ENCODE results near the gene DUSP18.
A peak's percentile ranks its signal among the peaks of the same experiment; 100 is the strongest.

DUSP18 gene

DNA sequence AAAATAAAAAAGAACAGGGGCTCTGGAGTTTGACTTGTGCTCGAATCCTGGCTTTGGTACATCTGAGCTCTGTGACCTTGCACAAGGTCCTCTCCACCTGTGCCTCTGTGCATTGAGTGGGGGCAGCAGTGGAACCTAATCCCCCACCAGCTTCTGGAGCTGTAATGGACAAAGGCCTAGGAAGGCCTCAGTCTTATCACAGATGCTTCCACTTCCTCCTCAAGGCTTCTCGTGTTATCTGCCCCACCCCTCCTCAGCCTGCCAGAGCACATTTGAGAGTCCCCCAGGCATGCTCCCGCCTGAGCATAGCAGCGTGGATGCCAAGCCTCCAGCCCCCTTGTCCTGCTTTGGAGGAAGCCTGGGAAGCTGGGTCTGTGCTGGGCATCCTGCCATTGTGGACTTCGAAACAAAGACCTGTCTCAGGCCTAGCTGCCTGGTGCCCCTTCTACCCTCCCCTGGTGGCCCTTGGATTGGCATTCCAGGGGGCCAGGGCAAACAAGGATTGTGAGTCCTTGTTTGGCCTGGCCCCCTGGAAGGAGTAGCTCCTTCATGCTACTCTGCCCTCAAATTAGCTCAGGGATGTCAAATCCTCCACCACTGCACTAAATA lies 17.1 kb downstream of the DUSP18 start:
- Histone ChIP-seq H3K9ac (ENCODE audit: low read depth, low read length) (no peak overlapping the region), H3K36me3 (ENCODE audit: control insufficient read depth, insufficient read depth, low read length) (no peaks in the 10 kb centered on the region), H3K4me1 (ENCODE audit: control insufficient read depth, insufficient read depth, low read length) (no peaks in the 10 kb centered on the region), H3K9me3 (ENCODE audit: control insufficient read depth, insufficient read depth, low read length) (no peaks in the 10 kb centered on the region), H3K27me3 (ENCODE audit: control insufficient read depth, insufficient read depth, low read length) (no peaks in the 10 kb centered on the region), H3K4me3 (ENCODE audit: low read depth, low read length) (no peak overlapping the region)

GRCh38 chr22:30649430-30650007 lies 18.2 kb downstream of the DUSP18 start:
- no peaks in the 10 kb centered on the region for H3K9me3 ChIP-seq (ENCODE audit: control insufficient read depth, insufficient read depth, low read length)
- no peaks in the 10 kb centered on the region for H3K27me3 ChIP-seq (ENCODE audit: control insufficient read depth, insufficient read depth, low read length)
- no peak overlapping the region for H3K9ac ChIP-seq (ENCODE audit: low read depth, low read length)
- no peaks in the 10 kb centered on the region for H3K36me3 ChIP-seq (ENCODE audit: control insufficient read depth, insufficient read depth, low read length)
- no peaks in the 10 kb centered on the region for H3K4me1 ChIP-seq (ENCODE audit: control insufficient read depth, insufficient read depth, low read length)
- H3K4me3 ChIP-seq (ENCODE audit: low read depth, low read length): no peak overlapping the region

DNA sequence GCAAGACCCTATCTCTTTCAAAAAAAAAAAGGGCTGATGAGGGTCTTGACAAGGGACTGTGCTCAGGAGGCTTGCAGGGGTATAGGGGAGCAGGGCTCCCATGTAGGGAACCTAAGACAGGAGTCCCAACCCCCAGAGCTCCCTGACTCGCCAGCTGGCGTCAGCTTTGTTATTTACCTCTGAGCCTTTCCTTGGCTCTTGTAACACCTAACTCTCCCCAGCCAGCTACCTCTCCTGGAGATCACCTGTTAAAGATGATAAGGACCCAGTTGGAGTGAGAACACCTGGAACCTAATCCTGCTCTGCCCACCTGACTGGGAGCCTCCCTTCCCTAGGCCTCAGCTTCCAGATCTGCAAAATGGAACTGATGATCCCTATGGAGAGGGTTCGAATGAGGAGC lies 18.9 kb downstream of the DUSP18 start:
- Histone ChIP-seq H3K36me3 (ENCODE audit: control insufficient read depth, insufficient read depth, low read length) (no peaks in the 10 kb centered on the region), H3K27me3 (ENCODE audit: control insufficient read depth, insufficient read depth, low read length) (no peaks in the 10 kb centered on the region), H3K9me3 (ENCODE audit: control insufficient read depth, insufficient read depth, low read length) (no peaks in the 10 kb centered on the region), H3K4me1 (ENCODE audit: control insufficient read depth, insufficient read depth, low read length) (no peaks in the 10 kb centered on the region), H3K4me3 (ENCODE audit: low read depth, low read length) (no peak overlapping the region), H3K9ac (ENCODE audit: low read depth, low read length) (no peak overlapping the region)

GRCh38 chr22:30647536-30647935 lies 20.1 kb downstream of the DUSP18 start:
- no peaks in the 10 kb centered on the region for H3K36me3 ChIP-seq (ENCODE audit: control insufficient read depth, insufficient read depth, low read length)
- H3K4me3 ChIP-seq (ENCODE audit: low read depth, low read length): no peak overlapping the region
- no peaks in the 10 kb centered on the region for H3K9me3 ChIP-seq (ENCODE audit: control insufficient read depth, insufficient read depth, low read length)
- H3K9ac ChIP-seq (ENCODE audit: low read depth, low read length): no peak overlapping the region
- no peaks in the 10 kb centered on the region for H3K27me3 ChIP-seq (ENCODE audit: control insufficient read depth, insufficient read depth, low read length)
- no peaks in the 10 kb centered on the region for H3K4me1 ChIP-seq (ENCODE audit: control insufficient read depth, insufficient read depth, low read length)

DNA sequence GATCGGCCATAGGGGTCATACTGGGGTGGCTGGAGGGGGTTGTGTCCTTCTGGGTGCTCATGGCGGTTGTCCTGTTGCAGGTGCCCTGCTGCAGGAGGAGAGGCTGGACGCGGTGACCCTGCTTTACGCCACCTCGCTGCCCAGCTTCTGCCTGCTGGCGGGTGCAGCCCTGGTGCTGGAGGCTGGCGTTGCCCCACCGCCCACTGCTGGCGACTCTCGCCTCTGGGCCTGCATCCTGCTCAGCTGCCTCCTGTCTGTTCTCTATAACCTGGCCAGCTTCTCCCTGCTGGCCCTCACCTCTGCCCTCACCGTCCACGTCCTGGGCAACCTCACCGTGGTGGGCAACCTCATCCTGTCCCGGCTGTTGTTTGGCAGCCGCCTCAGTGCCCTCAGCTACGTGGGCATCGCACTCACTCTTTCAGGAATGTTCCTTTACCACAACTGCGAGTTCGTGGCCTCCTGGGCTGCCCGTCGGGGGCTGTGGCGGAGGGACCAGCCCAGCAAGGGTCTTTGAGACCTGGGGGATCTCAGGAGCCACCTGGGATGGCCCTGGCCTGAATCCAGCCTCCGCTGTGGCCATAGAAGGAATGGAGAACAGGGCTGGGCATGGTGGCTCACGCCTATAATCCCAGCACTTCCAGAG lies 21.0 kb downstream of the DUSP18 start:
- no peak overlapping the region for H3K9ac ChIP-seq (ENCODE audit: low read depth, low read length)
- no peaks in the 10 kb centered on the region for H3K9me3 ChIP-seq (ENCODE audit: control insufficient read depth, insufficient read depth, low read length)
- H3K4me3 ChIP-seq (ENCODE audit: low read depth, low read length): no peak overlapping the region
- H3K27me3 ChIP-seq (ENCODE audit: control insufficient read depth, insufficient read depth, low read length): no peaks in the 10 kb centered on the region
- H3K4me1 ChIP-seq (ENCODE audit: control insufficient read depth, insufficient read depth, low read length): no peaks in the 10 kb centered on the region
- no peaks in the 10 kb centered on the region for H3K36me3 ChIP-seq (ENCODE audit: control insufficient read depth, insufficient read depth, low read length)

GRCh38 chr22:30643055-30643875 lies 24.4 kb downstream of the DUSP18 start:
- no peaks in the 10 kb centered on the region for H3K36me3 ChIP-seq (ENCODE audit: control insufficient read depth, insufficient read depth, low read length)
- no peak overlapping the region for H3K4me3 ChIP-seq (ENCODE audit: low read depth, low read length)
- H3K9me3 ChIP-seq (ENCODE audit: control insufficient read depth, insufficient read depth, low read length): no peaks in the 10 kb centered on the region
- H3K4me1 ChIP-seq (ENCODE audit: control insufficient read depth, insufficient read depth, low read length): no peaks in the 10 kb centered on the region
- H3K9ac ChIP-seq (ENCODE audit: low read depth, low read length): no peak overlapping the region
- no peaks in the 10 kb centered on the region for H3K27me3 ChIP-seq (ENCODE audit: control insufficient read depth, insufficient read depth, low read length)

- Histone ChIP-seq H3K4me1 (ENCODE audit: control insufficient read depth, insufficient read depth, low read length) (peaks cover 2% of the 10 kb centered on the region), H3K9ac (ENCODE audit: low read depth, low read length) (no peak overlapping the region), H3K27me3 (ENCODE audit: control insufficient read depth, insufficient read depth, low read length) (peaks cover 2% of the 10 kb centered on the region), H3K36me3 (ENCODE audit: control insufficient read depth, insufficient read depth, low read length) (no peaks in the 10 kb centered on the region), H3K9me3 (ENCODE audit: control insufficient read depth, insufficient read depth, low read length) (no peaks in the 10 kb centered on the region), H3K4me3 (ENCODE audit: low read depth, low read length) (no peak overlapping the region)
Observed at GRCh38 chr22:30640839-30641430, 26.7 kb downstream of the DUSP18 start.

- Histone ChIP-seq H3K36me3 (ENCODE audit: control insufficient read depth, insufficient read depth, low read length) (no peaks in the 10 kb centered on the region), H3K4me3 (ENCODE audit: low read depth, low read length) (no peak overlapping the region), H3K4me1 (ENCODE audit: control insufficient read depth, insufficient read depth, low read length) (peaks cover 2% of the 10 kb centered on the region), H3K9ac (ENCODE audit: low read depth, low read length) (no peak overlapping the region), H3K9me3 (ENCODE audit: control insufficient read depth, insufficient read depth, low read length) (no peaks in the 10 kb centered on the region), H3K27me3 (ENCODE audit: control insufficient read depth, insufficient read depth, low read length) (peaks cover 2% of the 10 kb centered on the region)
Observed at GRCh38 chr22:30640361-30640760, 27.3 kb downstream of the DUSP18 start.

DNA sequence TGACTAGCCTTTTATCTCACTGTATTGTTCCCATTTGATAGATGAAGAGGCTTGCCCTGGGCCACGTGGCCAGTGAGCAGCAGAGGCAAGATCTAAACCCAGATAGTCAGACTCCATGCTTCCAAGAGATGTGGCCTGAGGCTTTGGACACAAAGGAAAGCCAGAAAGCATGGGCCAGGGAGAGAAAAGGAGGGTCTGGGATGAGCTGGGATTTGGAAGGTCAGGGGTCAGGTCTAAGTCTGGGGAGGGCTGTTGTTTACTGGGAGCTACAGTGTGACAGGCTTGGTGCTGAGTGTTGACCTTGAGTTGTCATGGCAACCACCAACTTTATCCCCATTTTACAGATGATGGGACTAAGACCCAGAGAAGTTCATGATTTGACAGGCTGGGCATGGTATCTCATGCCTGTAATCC lies 30.0 kb downstream of the DUSP18 start:
- H3K9me3 ChIP-seq (ENCODE audit: control insufficient read depth, insufficient read depth, low read length): no peaks in the 10 kb centered on the region
- H3K4me3 ChIP-seq (ENCODE audit: low read depth, low read length): peak overlapping the region; percentile 4
- peaks cover 2% of the 10 kb centered on the region for H3K27me3 ChIP-seq (ENCODE audit: control insufficient read depth, insufficient read depth, low read length)
- H3K36me3 ChIP-seq (ENCODE audit: control insufficient read depth, insufficient read depth, low read length): no peaks in the 10 kb centered on the region
- peaks cover 2% of the 10 kb centered on the region for H3K4me1 ChIP-seq (ENCODE audit: control insufficient read depth, insufficient read depth, low read length)
- no peak overlapping the region for H3K9ac ChIP-seq (ENCODE audit: low read depth, low read length)

DNA sequence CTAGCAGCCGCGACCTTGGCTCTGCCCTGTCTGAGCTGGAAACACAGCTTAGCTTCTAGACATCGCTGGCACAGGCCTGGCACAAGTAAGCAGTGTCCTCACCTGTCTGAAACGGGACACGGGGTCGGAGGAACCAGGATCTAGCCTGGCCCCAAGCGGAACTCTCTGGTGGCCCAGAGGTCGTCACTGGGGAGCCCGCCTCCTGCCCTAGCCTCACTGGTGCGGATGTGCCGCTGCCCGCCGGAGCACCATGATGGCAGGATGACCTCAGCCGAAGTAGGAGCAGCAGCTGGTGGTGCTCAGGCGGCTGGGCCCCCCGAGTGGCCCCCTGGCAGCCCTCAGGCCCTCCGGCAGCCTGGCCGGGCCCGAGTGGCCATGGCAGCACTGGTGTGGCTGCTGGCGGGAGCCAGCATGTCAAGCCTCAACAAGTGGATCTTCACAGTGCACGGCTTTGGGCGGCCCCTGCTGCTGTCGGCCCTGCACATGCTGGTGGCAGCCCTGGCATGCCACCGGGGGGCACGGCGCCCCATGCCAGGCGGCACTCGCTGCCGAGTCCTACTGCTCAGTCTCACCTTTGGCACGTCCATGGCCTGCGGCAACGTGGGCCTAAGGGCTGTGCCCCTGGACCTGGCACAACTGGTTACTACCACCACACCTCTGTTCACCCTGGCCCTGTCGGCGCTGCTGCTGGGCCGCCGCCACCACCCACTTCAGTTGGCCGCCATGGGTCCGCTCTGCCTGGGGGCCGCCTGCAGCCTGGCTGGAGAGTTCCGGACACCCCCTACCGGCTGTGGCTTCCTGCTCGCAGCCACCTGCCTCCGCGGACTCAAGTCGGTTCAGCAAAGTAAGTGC lies 31.2 kb downstream of the DUSP18 start:
- Histone ChIP-seq H3K4me3 (ENCODE audit: low read depth, low read length) (peak overlapping the region; percentile 72), H3K4me1 (ENCODE audit: control insufficient read depth, insufficient read depth, low read length) (peaks cover 2% of the 10 kb centered on the region), H3K36me3 (ENCODE audit: control insufficient read depth, insufficient read depth, low read length) (no peaks in the 10 kb centered on the region), H3K9ac (ENCODE audit: low read depth, low read length) (no peak overlapping the region), H3K27me3 (ENCODE audit: control insufficient read depth, insufficient read depth, low read length) (peaks cover 2% of the 10 kb centered on the region), H3K9me3 (ENCODE audit: control insufficient read depth, insufficient read depth, low read length) (no peaks in the 10 kb centered on the region)

All from iPS-15b (cell line).